ENCODE results near the gene IFT27. TPM values are rescaled to one million over a fixed set of nuclear protein-coding genes. Genes with fewer than 3 reads are reported as not detected.

IFT27 gene
- total and polyA plus RNA-seq, 2 donors (not counting 1 experiment from before 2014, with no cell fraction given), result 14.1 to 19.0 TPM

DNA sequence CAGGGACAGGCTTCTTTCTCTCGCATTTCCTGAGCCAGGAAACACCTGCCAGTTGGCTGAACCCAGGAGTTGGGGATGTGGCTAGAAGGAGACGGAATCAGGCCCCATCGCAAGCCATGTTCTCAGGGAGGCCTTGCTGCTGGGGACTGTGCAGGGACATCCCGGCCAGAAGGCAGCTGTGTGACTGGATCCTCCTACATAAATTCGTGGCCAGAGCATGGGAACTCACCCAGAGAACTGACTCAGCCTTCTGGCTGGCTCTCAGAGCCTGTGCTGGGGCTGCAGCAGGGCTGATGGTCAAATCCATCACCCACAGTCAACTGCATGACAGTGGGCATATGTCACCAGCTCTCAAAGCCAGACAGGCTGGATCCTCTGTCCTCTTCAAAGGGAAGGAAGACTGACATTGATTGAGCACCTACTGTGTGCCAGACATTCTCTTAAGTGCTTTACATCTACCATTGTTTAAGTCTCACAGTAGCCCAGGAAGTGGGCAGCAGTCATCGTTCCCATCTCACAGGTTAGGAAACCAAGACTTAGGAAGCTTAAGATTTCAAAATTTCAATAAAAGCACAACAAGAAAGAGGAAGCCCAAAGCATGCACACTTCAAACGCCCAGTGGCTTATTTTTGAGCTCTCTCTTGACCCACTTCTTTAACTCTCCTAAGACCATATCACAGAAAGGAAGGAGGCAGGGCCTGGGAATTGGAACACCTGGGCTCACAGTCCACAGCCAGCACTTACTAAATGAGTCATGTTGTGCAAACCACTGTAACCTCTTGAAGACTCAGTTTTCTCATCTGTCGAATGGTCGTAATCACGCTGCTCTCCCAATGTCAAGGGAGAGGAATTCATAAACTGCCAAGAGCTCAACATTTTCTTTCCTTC lies 41.5 kb downstream of the IFT27 start:
- Histone ChIP-seq H3K9me3 (ENCODE audit: control insufficient read depth, insufficient read depth, low read depth, low read length) (no peaks in the 10 kb centered on the region), H3K4me3 (replicated peaks in 1 of 4; ENCODE audit: control extremely low read depth in 1 of 4, insufficient read depth in 1 of 4, low read depth in 3 of 4, low read length in 4 of 4) (no peak overlapping the region), H3K9ac (ENCODE audit: insufficient read depth, low read length) (no peak overlapping the region), H2AFZ (ENCODE audit: low read length) (no peak overlapping the region), H3K79me2 (ENCODE audit: control insufficient read depth, insufficient read depth, low read length) (no peaks in the 10 kb centered on the region), H3K27ac (ENCODE audit: insufficient read depth, low read length) (no peak overlapping the region), H3K4me2 (ENCODE audit: extremely low read depth, insufficient read depth, low read length) (no peak overlapping the region), H4K20me1 (ENCODE audit: control insufficient read depth, extremely low read depth, insufficient read depth, low read length) (no peaks in the 10 kb centered on the region), H3K36me3 (ENCODE audit: control insufficient read depth, insufficient read depth, low read length) (no peaks in the 10 kb centered on the region), H3K4me1 (ENCODE audit: control insufficient read depth, extremely low read depth, insufficient read depth, low read length) (no peaks in the 10 kb centered on the region), H3K27me3 (ENCODE audit: control insufficient read depth, insufficient read depth, low read length) (peaks cover 8% of the 10 kb centered on the region)
- DNase-seq (ENCODE audit: low read depth in 2 of 2), result peak; percentile 21 to 74
- no peak for TF ChIP-seq EZH2 (IDR thresholded peaks at IDR 0.05; ENCODE audit: low read length, missing control alignments)
- TF ChIP-seq, protein P1, sequence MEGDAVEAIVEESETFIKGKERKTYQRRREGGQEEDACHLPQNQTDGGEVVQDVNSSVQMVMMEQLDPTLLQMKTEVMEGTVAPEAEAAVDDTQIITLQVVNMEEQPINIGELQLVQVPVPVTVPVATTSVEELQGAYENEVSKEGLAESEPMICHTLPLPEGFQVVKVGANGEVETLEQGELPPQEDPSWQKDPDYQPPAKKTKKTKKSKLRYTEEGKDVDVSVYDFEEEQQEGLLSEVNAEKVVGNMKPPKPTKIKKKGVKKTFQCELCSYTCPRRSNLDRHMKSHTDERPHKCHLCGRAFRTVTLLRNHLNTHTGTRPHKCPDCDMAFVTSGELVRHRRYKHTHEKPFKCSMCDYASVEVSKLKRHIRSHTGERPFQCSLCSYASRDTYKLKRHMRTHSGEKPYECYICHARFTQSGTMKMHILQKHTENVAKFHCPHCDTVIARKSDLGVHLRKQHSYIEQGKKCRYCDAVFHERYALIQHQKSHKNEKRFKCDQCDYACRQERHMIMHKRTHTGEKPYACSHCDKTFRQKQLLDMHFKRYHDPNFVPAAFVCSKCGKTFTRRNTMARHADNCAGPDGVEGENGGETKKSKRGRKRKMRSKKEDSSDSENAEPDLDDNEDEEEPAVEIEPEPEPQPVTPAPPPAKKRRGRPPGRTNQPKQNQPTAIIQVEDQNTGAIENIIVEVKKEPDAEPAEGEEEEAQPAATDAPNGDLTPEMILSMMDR (conservative IDR thresholded peaks at IDR 0.05 in 1 of 2, IDR thresholded peaks at IDR 0.05 in 1 of 2; ENCODE audit: low read depth in 1 of 2, low read length in 2 of 2), result no peak

- Histone ChIP-seq H3K36me3 (ENCODE audit: control insufficient read depth, insufficient read depth, low read length) (no peaks in the 10 kb centered on the region), H3K27ac (ENCODE audit: insufficient read depth, low read length) (no peak overlapping the region), H3K4me1 (ENCODE audit: control insufficient read depth, extremely low read depth, insufficient read depth, low read length) (no peaks in the 10 kb centered on the region), H3K9ac (ENCODE audit: insufficient read depth, low read length) (no peak overlapping the region), H3K4me2 (ENCODE audit: extremely low read depth, insufficient read depth, low read length) (no peak overlapping the region), H4K20me1 (ENCODE audit: control insufficient read depth, extremely low read depth, insufficient read depth, low read length) (no peaks in the 10 kb centered on the region), H3K27me3 (ENCODE audit: control insufficient read depth, insufficient read depth, low read length) (peaks cover 8% of the 10 kb centered on the region), H3K79me2 (ENCODE audit: control insufficient read depth, insufficient read depth, low read length) (no peaks in the 10 kb centered on the region), H3K4me3 (replicated peaks in 1 of 4; ENCODE audit: control extremely low read depth in 1 of 4, insufficient read depth in 1 of 4, low read depth in 3 of 4, low read length in 4 of 4) (no peak overlapping the region), H2AFZ (ENCODE audit: low read length) (no peak overlapping the region), H3K9me3 (ENCODE audit: control insufficient read depth, insufficient read depth, low read depth, low read length) (no peaks in the 10 kb centered on the region)
- no peak for DNase-seq (ENCODE audit: low read depth in 2 of 2)
- TF ChIP-seq, protein P1 (conservative IDR thresholded peaks at IDR 0.05 in 1 of 2, IDR thresholded peaks at IDR 0.05 in 1 of 2; ENCODE audit: low read depth in 1 of 2, low read length in 2 of 2), result no peak
- TF ChIP-seq EZH2 (IDR thresholded peaks at IDR 0.05; ENCODE audit: low read length, missing control alignments), result no peak
These were observed 42.6 kb downstream of the IFT27 start for GRCh38 chr22:36733271-36733670.

DNA sequence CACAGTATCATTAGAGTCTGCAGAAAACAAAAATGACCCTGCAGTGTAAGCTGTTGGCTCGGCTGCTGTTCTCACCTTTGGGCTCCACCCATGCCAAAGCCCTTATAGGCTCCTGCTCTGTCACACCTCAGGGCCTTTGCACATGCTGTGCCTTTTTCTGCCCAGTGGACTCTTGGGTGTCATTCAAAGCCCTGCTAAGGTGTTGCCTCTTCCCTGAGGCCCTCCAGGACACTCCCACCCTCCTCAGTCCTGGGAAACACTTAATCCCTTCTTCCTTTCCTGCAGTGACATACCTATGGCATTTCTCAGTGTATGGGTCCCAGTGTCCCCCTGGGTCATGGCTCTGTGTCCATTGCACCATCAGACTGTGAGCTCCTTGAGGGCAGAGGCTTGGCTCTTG lies 43.3 kb downstream of the IFT27 start:
- no peaks in the 10 kb centered on the region for H3K4me1 ChIP-seq (ENCODE audit: control insufficient read depth, extremely low read depth, insufficient read depth, low read length)
- H3K36me3 ChIP-seq (ENCODE audit: control insufficient read depth, insufficient read depth, low read length), result no peaks in the 10 kb centered on the region
- H3K27me3 ChIP-seq (ENCODE audit: control insufficient read depth, insufficient read depth, low read length), result peaks cover 8% of the 10 kb centered on the region
- TF ChIP-seq EZH2 (IDR thresholded peaks at IDR 0.05; ENCODE audit: low read length, missing control alignments), result no peak
- TF ChIP-seq, protein P1 (conservative IDR thresholded peaks at IDR 0.05 in 1 of 2, IDR thresholded peaks at IDR 0.05 in 1 of 2; ENCODE audit: low read depth in 1 of 2, low read length in 2 of 2), result no peak
- no peak overlapping the region for H3K9ac ChIP-seq (ENCODE audit: insufficient read depth, low read length)
- H3K9me3 ChIP-seq (ENCODE audit: control insufficient read depth, insufficient read depth, low read depth, low read length), result no peaks in the 10 kb centered on the region
- H3K4me3 ChIP-seq (replicated peaks in 1 of 4; ENCODE audit: control extremely low read depth in 1 of 4, insufficient read depth in 1 of 4, low read depth in 3 of 4, low read length in 4 of 4), result no peak overlapping the region
- no peak overlapping the region for H3K27ac ChIP-seq (ENCODE audit: insufficient read depth, low read length)
- H2AFZ ChIP-seq (ENCODE audit: low read length), result no peak overlapping the region
- no peak for DNase-seq (ENCODE audit: low read depth in 2 of 2)
- no peak overlapping the region for H3K4me2 ChIP-seq (ENCODE audit: extremely low read depth, insufficient read depth, low read length)
- no peaks in the 10 kb centered on the region for H4K20me1 ChIP-seq (ENCODE audit: control insufficient read depth, extremely low read depth, insufficient read depth, low read length)
- H3K79me2 ChIP-seq (ENCODE audit: control insufficient read depth, insufficient read depth, low read length), result no peaks in the 10 kb centered on the region
